HG02642 (cell line): Measurements from ENCODE around the gene BAZ2B.

Source experiments
- ATAC-seq: cut with Tn5 transposase; IDR thresholded peaks from one replicate; pipeline ENCODE4 v1.9.1; 2021; ENCODE audit warnings: mild to moderate bottlenecking; ENCODE audit not compliant: unreplicated experiment, poor library complexity

Gene BAZ2B

DNA sequence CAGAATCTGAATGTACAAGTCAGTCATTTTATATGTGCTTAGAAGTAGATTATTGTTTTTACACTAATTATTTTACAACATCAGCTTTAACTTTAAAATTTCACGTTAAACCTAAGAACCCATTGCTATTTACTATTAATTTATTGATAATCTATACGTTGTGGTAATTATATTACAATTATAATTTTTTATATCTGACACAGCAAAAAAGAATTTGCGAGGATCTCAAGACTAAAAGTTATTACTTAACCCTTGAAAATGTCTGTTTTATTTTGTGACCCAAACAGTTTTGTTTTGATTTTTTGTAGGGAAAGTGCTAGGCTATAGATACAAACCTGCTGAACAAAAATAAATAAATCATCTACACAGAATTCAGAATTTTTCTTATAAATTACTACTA is 30.3 kb downstream of the BAZ2B start:
- ATAC-seq: no peak

DNA sequence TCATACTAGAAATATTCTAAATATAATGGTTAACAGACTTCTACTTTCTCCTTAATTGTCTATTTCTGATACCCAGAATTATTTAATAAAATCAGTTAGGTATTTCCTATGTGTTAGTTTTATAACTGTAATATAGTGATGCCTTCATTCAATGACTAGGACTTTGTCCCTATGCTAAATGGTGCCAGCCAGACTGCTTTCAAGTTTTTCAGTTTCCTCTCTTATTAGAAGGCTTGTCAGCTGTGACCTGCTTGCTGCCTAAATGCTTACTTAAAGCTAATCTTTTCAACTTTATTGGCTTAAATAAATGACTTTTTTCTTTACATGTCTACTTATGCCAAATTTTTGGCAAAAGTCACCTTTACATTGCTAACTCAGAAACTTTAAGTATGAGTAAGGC is 30.7 kb downstream of the BAZ2B start:
- ATAC-seq: no peak

DNA sequence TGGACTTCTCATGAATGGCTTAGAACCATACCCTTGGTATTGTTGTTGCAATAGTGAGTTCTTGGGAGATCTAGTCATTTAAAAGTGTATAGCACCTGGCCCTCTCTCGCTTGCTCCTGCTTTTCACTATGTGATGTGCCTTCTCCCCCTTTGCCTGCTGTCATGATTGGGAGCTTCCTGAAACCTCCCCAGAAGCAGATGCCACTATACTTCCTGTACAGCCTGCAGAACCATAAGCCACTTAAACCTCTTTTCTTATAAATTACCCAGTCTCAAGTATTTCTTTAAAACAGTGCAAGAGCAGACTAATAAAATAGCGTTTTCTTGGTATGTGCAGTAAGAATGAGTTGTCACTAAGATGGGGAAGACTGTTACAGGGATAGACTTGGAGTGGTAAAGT is 31.6 kb downstream of the BAZ2B start:
- no peak for ATAC-seq

DNA sequence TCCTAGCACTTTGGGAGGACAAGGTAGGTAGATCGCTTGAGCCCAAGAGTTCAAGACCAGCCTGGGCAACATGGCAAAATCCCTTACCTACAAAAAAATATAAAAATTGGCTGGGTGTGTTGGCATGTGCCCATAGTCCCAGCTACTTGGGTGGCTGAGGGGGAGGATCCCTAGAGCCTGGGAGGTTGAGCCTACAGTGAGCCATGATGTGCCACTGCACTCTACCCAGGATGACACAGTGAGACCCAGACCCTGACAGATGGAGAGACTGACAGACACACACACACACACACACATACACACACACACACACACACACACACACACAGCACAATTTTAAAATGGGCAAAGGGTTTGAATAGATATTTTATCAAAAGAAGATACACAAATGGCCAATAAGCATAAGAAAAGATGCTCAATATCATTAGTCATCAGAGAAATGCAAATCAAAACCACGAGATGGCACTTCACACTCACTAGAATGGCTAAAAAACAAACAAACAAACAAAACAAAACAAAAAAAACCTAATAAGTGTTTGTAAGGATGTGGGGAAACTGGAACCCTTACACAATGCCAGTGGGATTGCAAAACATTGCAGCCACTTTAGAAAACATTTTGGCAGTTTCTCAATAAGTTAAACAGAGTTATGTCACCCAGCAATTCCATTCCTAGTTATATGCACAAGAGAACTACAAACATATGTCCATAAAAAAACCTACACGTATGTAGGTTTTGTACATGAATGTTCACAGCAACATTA is 42.3 kb downstream of the BAZ2B start:
- no peak for ATAC-seq

DNA sequence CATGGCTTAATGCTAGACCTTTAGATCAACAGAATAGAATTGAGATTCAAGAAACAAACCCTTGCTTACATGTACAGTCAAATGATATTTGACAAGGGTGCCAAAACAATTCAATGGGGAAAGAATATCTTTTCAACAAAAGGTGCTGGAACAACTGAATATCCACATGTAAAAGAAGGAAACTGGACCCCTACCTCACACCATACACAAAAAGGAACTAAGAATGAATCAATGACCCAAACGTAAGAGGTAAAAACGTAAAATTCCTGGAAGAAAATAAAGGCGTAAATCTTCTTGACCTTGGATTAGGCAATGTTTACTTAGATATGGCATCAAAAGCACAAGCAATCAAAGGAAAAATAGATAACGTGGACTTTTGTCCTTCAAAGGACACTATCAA is 43.1 kb downstream of the BAZ2B start:
- ATAC-seq: no peak

DNA sequence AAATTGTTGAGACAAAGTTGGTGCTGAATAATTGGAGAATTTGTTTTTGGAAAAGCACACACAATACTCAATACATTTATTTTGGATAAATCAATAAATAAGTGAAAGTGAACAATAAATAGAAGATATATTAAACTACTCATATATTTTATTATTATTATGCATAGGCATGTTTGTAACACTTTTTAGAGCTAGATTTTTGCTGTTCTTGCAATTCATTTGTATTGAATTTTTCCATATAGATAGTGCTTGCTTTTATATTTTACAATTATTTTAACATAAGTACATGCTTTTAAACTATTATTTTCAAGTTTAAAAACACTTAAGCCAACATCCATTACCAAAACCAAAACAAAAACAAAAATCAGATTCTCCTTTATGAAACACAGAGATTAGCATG is 43.9 kb downstream of the BAZ2B start:
- ATAC-seq: no peak

DNA sequence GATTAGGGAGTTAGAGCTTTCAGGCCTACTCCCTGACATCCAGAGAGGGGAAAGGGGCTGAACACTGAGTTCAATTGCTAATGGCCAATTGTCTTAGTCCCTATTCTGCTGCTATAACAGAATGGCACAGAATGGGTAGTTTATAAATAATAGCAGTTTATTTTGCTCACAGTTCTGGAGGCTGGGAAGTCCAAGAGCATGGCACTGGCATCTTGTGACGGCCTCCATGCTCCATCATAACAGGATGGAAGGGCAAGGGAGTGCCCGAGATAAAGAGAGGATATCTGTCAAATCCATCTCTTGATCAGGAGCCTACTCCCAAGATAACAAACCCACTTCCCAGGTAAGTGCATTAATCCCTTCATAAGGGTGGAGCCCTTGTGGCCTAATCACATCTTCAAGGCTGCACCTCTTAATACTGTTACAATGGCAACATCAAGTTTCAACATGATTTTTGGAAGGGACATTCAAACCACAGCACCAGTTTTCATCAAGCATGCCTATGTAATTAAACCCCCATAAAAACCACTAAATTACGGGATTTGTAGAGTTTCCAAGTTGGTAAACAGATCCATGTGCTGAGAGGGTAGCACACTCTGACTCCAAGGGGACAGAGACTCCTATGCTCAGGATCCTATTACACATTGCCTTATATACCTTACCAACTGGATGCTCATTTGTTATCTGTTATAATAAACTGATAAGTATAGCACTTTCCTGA is 44.6 kb downstream of the BAZ2B start:
- ATAC-seq: no peak

DNA sequence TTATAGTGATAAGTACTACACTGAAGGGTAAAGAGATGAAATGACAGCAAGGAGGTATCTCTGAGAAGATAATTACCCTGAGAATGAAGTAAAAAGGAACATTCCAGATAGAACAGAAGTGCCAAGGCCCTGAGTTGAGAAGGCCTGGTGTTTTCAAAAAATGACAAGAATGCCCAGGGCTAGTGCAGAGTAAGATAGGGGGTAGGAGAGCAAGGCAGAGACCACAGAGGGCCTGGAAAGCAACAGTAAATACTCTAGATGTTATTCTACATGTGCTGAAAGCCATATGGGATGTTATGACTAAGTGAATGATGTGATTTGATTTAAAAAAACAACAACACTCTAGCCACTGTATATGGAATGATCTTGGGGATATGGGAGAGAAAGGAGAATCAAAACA is 52.3 kb downstream of the BAZ2B start:
- no peak for ATAC-seq

DNA sequence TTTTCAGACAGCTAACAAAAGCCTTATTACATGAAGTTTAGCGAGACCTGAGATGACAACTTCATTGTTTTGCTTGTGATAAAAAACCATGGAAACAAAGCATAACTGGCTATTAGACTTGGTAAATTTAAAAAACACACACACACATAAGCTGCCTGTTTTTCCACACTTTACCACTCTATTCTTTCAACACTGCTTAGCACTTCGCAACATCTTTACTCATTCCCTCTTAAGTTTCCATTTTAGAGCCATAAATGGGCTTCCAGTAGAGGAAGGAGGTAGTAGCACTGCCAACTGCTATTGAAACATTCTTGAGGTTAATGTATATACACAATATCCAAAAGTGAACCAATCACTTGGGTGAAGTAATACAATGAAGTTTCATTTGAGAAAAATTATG is 54.1 kb downstream of the BAZ2B start:
- no peak for ATAC-seq

DNA sequence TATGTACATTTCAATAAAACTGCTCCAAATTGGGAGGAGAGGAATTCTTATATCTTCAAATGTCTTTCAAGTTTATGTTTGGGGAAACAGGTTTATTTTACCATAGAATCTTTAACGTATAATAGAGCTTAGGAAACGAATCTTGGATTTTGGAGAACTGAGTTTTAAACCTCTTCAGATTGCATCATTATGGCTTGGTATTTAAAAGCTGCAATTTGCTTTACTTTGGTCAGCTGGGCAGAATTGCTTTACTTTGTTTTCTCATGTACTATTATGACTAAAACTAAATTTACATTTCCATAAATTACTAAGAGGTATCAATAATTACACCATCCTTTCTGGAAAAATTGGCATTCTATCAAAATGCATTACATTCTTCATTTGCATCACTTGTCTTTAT is 54.6 kb downstream of the BAZ2B start:
- no peak for ATAC-seq

DNA sequence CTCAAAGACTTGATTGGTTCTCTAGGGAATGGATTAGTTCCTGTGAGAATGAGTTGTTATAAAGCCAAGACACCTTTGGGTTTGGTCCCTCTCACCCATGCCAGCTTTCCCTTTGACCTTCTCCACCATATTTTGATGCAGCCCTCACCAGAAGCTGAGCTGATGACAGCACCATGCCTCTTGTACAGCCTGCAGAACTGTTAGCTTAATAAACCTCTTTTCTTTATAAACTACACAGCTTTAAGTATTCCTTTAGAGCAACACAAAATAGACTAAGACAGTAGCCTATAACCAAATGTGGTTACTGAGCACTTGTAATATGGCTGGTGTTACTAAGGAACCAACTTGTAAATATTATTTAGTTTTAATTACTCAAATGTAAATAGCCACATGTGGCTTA is 55.1 kb downstream of the BAZ2B start:
- no peak for ATAC-seq

DNA sequence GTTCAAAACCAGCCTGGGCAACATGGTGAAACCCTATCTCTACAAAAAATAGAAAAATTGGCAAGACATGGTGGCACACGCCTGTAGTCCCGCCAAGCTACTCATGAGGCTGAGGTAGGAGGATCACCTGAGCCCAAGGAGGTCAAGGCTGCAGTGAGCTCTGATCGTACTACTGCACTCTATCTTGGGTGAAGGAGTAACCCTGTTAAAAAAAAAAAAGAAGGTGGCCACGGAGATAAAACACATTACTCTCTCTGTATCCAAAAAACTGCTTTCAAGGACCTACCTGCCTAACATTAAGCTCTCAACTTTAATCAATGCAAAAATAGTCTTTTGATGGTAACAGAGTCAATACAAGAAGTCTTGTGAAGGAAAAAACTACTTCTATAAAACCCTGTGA is 57.3 kb downstream of the BAZ2B start:
- no peak for ATAC-seq

DNA sequence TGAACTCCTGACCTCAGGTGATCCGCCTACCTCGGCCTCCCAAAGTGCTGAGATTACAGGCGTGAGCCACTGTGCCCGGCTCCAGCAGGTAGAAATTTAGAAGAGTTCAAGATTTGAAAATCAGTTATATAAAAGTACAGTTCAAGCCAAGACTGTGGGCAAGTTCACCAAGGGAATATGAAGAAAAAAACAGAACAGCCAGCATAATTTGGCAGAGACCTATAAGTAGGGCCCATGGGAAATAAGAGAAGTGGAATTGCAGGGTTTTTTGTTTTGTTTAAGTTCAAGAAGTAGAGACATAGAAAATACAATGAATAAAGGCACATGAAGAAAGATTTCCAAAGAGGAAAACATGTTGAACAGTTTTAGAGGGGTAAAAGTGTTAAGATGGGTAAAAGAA is 57.9 kb downstream of the BAZ2B start:
- no peak for ATAC-seq

DNA sequence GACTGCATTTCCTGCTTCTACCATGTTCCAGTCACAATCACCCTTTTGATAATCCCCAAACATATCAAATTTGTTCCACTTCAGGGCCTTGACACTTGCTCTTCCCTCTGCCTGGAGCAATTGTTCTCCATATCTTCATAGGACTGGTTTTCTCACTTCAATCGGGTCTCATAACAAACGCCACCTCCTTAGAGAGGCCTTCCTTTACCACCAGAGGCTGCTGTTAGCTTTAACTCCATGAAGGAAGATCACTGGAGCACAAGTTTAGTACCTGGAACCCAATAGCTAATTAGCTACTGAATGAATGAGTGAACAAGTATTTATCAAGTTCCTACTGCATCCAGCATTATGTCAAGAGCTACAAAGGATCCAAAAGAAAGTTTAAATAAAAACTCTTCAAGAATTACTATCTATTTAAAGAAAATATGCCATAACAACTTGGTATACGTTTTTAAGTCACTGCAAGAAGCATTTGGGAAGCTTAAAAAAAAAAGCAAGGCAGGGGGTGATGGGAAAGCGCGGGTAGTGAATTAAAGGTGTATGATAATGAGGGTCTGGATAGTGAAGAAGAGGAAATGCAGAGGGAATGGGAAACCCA is 58.8 kb downstream of the BAZ2B start:
- ATAC-seq: no peak

DNA sequence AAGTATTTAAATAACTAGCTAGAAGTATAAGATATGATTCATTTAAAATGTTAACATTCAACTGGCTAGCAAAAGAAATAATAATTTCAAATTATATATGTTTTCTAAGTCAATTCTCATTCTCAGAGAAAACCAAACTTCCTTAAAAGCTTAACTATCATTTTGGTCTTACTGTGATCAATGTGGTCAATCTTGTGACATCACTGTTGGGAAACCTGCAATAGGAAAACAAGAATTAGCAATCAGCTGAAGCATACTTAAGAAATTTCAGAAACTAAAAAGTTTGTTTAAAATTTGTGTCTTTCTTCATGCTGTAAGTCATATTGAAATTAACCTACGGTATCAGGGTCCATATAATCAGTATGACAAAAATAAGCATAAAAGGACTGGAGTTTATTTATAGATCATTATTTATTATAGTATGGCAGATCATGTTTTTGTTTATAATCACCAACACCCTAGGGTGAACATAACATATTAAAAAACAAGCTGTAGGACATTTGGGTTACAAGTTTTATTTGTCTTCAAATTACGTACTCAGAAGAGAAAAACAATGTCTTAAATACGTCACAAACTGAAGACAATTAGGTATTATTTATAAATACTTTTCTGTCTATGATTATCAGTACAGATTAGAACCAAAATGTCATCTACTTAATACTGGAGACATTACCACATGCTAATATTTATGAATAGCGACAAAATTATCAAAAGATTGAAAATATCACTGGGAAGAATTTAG is 60.5 kb downstream of the BAZ2B start:
- no peak for ATAC-seq

DNA sequence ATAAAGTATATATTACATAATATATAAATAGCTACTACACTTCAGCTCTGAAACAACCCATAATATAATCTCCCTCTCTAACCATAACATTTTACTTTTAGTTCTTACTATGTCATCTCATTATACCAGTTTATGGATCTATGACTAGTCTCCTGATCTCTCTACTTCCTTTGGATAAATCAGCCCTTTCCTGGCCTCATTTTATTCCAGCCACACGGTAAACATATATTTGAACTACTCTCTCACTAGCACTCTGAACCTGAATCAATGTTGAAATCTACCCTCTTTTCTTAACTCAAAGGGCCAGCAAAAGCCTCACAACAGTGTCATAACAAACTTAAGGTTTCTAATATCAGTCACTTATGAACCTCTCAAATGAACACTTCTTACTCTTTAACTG is 62.6 kb downstream of the BAZ2B start:
- ATAC-seq: no peak

DNA sequence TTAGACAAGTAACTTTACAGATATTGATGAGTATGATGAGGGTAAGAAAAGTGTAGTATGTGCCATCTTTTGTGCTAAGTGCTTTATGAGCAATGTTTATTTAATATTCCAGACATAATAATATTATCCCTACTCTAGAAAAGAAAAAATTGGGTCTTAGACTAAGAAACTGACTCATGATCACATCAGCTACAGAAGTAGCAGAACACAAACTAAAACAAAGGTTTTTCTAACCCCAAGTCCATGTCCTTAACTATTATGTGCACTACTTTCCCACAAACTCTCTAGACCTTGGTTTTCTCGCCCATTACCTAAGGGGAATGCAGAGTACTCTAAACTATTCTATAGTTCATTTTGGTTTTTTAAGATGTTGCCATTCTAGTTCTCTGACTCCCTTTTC is 64.5 kb downstream of the BAZ2B start:
- no peak for ATAC-seq

DNA sequence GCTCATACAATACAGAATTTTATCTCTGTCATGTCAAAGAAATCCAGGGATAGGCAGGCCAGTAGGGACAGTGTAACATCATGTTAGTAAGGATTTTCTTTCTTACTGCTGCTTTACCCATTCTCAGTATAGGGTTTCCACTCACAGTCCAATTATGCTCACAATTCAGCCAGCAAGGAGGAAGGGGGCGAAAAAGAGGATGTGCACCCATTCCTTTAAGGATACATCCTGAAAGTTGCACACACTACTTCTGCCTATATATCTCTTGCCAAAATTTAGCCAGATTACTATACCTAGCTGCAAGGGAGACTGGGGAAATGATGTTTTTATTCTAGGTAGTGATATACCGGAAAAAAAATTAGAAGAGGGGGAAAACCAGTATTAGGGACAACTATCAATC is 66.1 kb downstream of the BAZ2B start:
- ATAC-seq: no peak

DNA sequence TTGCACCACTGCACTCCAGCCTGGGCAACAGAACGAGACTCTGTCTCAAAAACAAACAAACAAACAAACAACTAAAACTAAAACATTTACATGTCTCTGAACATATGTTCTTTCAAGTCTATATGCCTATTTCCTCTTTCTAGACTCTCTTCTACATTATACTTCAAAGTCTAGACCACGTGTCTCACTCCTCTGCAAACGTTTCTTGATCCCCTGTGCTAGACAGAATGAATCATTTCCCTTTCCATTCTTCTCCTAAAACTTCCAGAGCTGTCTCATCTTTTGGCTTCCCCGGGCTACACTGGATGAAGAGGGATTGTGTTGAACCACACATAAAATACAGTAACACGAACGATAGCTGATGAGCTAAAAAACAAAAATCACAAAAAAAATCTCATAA is 67.1 kb downstream of the BAZ2B start:
- no peak for ATAC-seq

DNA sequence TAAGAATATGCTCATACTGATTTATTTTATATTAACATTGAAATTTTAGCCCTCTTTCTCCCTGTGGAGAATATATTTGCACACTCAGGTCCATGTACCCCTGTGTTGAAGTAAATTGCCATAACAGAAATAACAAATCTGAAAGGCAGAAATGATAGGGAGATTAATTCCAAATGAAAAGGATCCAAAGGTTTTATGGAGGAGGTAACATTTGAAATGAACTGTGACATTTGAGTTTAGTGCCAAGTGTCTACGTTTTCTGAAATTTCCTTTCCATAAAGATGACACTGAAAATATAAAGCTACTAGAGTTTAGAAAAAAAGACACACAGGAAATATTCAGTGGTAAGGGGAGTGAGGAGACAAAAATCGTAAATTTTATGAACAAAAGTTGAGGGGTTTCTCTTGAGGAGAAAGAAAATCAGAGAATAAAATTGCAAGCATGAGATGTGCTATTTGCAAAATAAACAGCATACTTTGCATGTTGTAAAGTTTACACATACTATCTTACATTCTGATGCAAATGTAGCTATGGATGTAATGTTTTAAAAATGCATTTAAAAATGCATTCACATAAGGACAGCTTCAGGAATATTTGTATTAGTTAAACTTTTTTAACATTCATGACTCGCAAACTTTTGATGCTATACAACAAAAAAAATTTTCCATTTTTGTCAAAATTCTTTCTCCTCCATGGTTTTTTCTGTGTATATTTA is 69.5 kb downstream of the BAZ2B start:
- no peak for ATAC-seq
